ENCODE data around the gene RIC8B. TPM values are rescaled to one million over a fixed set of nuclear protein-coding genes. Genes with fewer than 3 reads are reported as not detected.
A peak's percentile ranks its signal among the peaks of the same experiment; 100 is the strongest.

RIC8B gene
- total RNA-seq, 1 donor from 2014 or later = 19.1 TPM

GRCh38 chr12:106863189-106863588 is 88.7 kb downstream of the RIC8B start:
- Histone ChIP-seq H3K9me3 (no peaks in the 10 kb centered on the region), H3K36me3 (peaks cover 10 to 13% of the 10 kb centered on the region in 2 donors), H3K4me1 (peaks cover 0 to 6% of the 10 kb centered on the region in 2 donors), H3K4me3 (no peak overlapping the region), H3K27me3 (no peaks in the 10 kb centered on the region), H3K27ac (no peak overlapping the region)
- DNase-seq (ENCODE audit: low spot score in 2 of 2) = no peak
- intact Hi-C loops (cut with DNase I) = no loop called here
- TF ChIP-seq CTCF (IDR thresholded peaks at IDR 0.05) = no peak

- Histone ChIP-seq H3K9me3 (no peaks in the 10 kb centered on the region), H3K27ac (no peak overlapping the region), H3K36me3 (peaks cover 5 to 7% of the 10 kb centered on the region in 2 donors), H3K4me3 (no peak overlapping the region), H3K27me3 (no peaks in the 10 kb centered on the region), H3K4me1 (peaks cover 0 to 6% of the 10 kb centered on the region in 2 donors)
- no peak for DNase-seq (ENCODE audit: low spot score in 2 of 2)
- intact Hi-C loops (cut with DNase I) = no loop called here
- TF ChIP-seq CTCF (IDR thresholded peaks at IDR 0.05) = no peak
These were observed 91.2 kb downstream of the RIC8B start for GRCh38 chr12:106865683-106866082.

GRCh38 chr12:106866426-106867080 is 92.1 kb downstream of the RIC8B start:
- Histone ChIP-seq H3K36me3 (no peaks in the 10 kb centered on the region), H3K27ac (peak overlapping the region in 1 of 2 donors; percentile 18), H3K4me3 (no peak overlapping the region), H3K27me3 (no peaks in the 10 kb centered on the region), H3K9me3 (no peaks in the 10 kb centered on the region), H3K4me1 (peaks cover 0 to 6% of the 10 kb centered on the region in 2 donors)
- DNase-seq (ENCODE audit: low spot score in 2 of 2) = no peak
- intact Hi-C loops (cut with DNase I) = no loop called here
- TF ChIP-seq CTCF (IDR thresholded peaks at IDR 0.05) = no peak

GRCh38 chr12:106867651-106868050 is 93.2 kb downstream of the RIC8B start:
- Histone ChIP-seq H3K36me3 (no peaks in the 10 kb centered on the region), H3K9me3 (no peaks in the 10 kb centered on the region), H3K4me3 (no peak overlapping the region), H3K27me3 (no peaks in the 10 kb centered on the region), H3K4me1 (peaks cover 0 to 3% of the 10 kb centered on the region in 2 donors), H3K27ac (peak overlapping the region in 1 of 2 donors; percentile 30)
- no peak for TF ChIP-seq CTCF (IDR thresholded peaks at IDR 0.05)
- intact Hi-C loops (cut with DNase I) = no loop called here
- no peak for DNase-seq (ENCODE audit: low spot score in 2 of 2)

GRCh38 chr12:106868982-106869700 is 94.7 kb downstream of the RIC8B start:
- no peak overlapping the region for H3K4me3 ChIP-seq
- H3K9me3 ChIP-seq = no peaks in the 10 kb centered on the region
- H3K36me3 ChIP-seq = peaks cover 0 to 1% of the 10 kb centered on the region in 2 donors
- no peak for TF ChIP-seq CTCF (IDR thresholded peaks at IDR 0.05)
- intact Hi-C loops (cut with DNase I) = no loop called here
- no peaks in the 10 kb centered on the region for H3K4me1 ChIP-seq
- H3K27me3 ChIP-seq = no peaks in the 10 kb centered on the region
- H3K27ac ChIP-seq = no peak overlapping the region
- DNase-seq (ENCODE audit: low spot score in 2 of 2) = no peak
